Posterior cingulate gyrus (tissue), 11 donors: ENCODE results near the gene RPS14.
A peak's percentile ranks its signal among the peaks of the same experiment; 100 is the strongest.
"Not testable (repeated sequence)": the region's sequence is repeated elsewhere in the genome, so short reads cannot be mapped to it uniquely, and the experiment has no call there.

ENCODE experiments used
- DNase-seq, 10 donors: peaks; one replicate each; pipeline versions ENCODE4 v3.0.0 to v3.0.0-alpha.2; 2020 to 2021; ENCODE audit warnings: mixed read lengths in 3 of 10
- intact Hi-C: fragments of 100-400 bp; cut with DNase I; formaldehyde crosslinking; loops from one replicate; pipeline ENCODE4 v1.15.1; 2023

Gene RPS14

GRCh38 chr5:150484964-150485692 lies 35.6 kb upstream of the RPS14 start:
- no peak for DNase-seq
- intact Hi-C loops, result loop anchor here (5.0 kb wide), 1 partner anchor 57 kb away; no protein-coding TSS in a partner anchor

GRCh38 chr5:150481972-150482406 lies 32.5 kb upstream of the RPS14 start:
- intact Hi-C loops, result no loop called here
- DNase-seq, result no peak

- no peak for DNase-seq
- intact Hi-C loops, result no loop called here
Measured at GRCh38 chr5:150481708-150481965, 32.1 kb upstream of the RPS14 start.

- intact Hi-C loops, result no loop called here
- no peak for DNase-seq
Measured at GRCh38 chr5:150479416-150479815, 29.9 kb upstream of the RPS14 start.

- intact Hi-C loops, DNase-seq: not testable (repeated sequence)
Measured at GRCh38 chr5:150476568-150476967, 27.0 kb upstream of the RPS14 start.

GRCh38 chr5:150473673-150474358 lies 24.3 kb upstream of the RPS14 start:
- DNase-seq, result no peak
- intact Hi-C loops, result no loop called here

- intact Hi-C loops, result no loop called here
Measured at GRCh38 chr5:150469718-150470469, 20.4 kb upstream of the RPS14 start.

GRCh38 chr5:150468206-150468605 lies 18.7 kb upstream of the RPS14 start:
- DNase-seq, result peak in 1 of 10 donors; percentile 18
- intact Hi-C loops, result no loop called here

More at GRCh38 chr5:150469718-150470469, 20.4 kb upstream of the RPS14 start:
- DNase-seq, result no peak

GRCh38 chr5:150465927-150466326 lies 16.4 kb upstream of the RPS14 start:
- no peak for DNase-seq
- intact Hi-C loops, result no loop called here

- intact Hi-C loops, result no loop called here
- DNase-seq, result no peak
Measured at GRCh38 chr5:150464554-150465012, 15.0 kb upstream of the RPS14 start.

GRCh38 chr5:150461231-150461630 lies 11.7 kb upstream of the RPS14 start:
- intact Hi-C loops, result no loop called here
- DNase-seq, result peak in 1 of 10 donors; percentile 62

- DNase-seq, result no peak
- intact Hi-C loops, result no loop called here
Measured at GRCh38 chr5:150460781-150461180, 11.2 kb upstream of the RPS14 start.

GRCh38 chr5:150458802-150459557 lies 9.4 kb upstream of the RPS14 start:
- intact Hi-C loops, result loop anchor here (1.0 to 5.0 kb wide), 3 partner anchors 64 to 243 kb away; partner anchors contain the start of gene RBM22
- peak; percentile 58 to 97 (median 82) for DNase-seq

- intact Hi-C loops, result loop anchor here (2.0 to 5.0 kb wide), 2 partner anchors 65 to 245 kb away; partner anchors contain the start of gene RBM22
- peak in 1 of 10 donors; percentile 61 for DNase-seq
Measured at GRCh38 chr5:150457562-150458240, 8.2 kb upstream of the RPS14 start.

- intact Hi-C loops, result loop anchor here (5.0 kb wide), 1 partner anchor 245 kb away; the partner anchor contains the start of gene RBM22
- DNase-seq, result peak in 1 of 10 donors; percentile 10
Measured at GRCh38 chr5:150457121-150457520, 7.6 kb upstream of the RPS14 start.

GRCh38 chr5:150454492-150455229 lies 5.1 kb upstream of the RPS14 start:
- intact Hi-C loops, result loop anchor here (5.0 kb wide), 1 partner anchor 248 kb away; the partner anchor contains the start of gene RBM22
- DNase-seq, result peak in 1 of 10 donors; percentile 8

GRCh38 chr5:150454027-150454426 lies 4.5 kb upstream of the RPS14 start:
- intact Hi-C loops, result not testable (repeated sequence)
- DNase-seq, result peak in 1 of 10 donors; percentile 4

- intact Hi-C loops, result no loop called here
- no peak for DNase-seq
Measured at GRCh38 chr5:150452914-150453313, 3.4 kb upstream of the RPS14 start.

GRCh38 chr5:150451594-150451993 lies 2.1 kb upstream of the RPS14 start:
- intact Hi-C loops, result no loop called here

More at GRCh38 chr5:150451594-150451993, 2.1 kb upstream of the RPS14 start:
- no peak for DNase-seq
